ENCODE data around the gene MEIS1.

GRCh38 chr2:66581339-66582103 lies 146.6 kb downstream of the MEIS1 start:
- TF ChIP-seq ZNF776 (tag by site-specific recombination; IDR thresholded peaks at IDR 0.05; ENCODE audit: borderline replicate concordance): no peak
- TF ChIP-seq CTCF (tag by site-specific recombination; IDR thresholded peaks at IDR 0.05): no peak
- no peak for TF ChIP-seq REST (tag by site-specific recombination; IDR thresholded peaks at IDR 0.05)

Measured in HEK293 (cell line).